HL-60 (cell line): ENCODE measurements around the gene ITSN2.

Source experiments
- CTCF ChIP-seq: IDR thresholded peaks from one replicate; pipeline ENCODE4 v1.5.1; 2011; ENCODE audit warnings: low read length, control low read depth, inconsistent platforms; ENCODE audit not compliant: insufficient read depth
- GABPA ChIP-seq: IDR thresholded peaks from 2 replicates; pipeline ENCODE4 v1.6.1; 2012; ENCODE audit warnings: low read depth
- POLR2AphosphoS5 ChIP-seq: IDR thresholded peaks from 2 replicates; pipeline ENCODE4 v1.6.1; 2012; ENCODE audit warnings: low read depth
- REST ChIP-seq: IDR thresholded peaks from 2 replicates; pipeline ENCODE4 v1.6.1; 2012; ENCODE audit warnings: low read depth; ENCODE audit not compliant: insufficient replicate concordance
- SPI1 ChIP-seq: IDR thresholded peaks from 2 replicates; pipeline ENCODE4 v1.6.1; 2012; ENCODE audit warnings: low read depth, mild to moderate bottlenecking, borderline replicate concordance

GRCh38 chr2:24334245-24334633 lies 26.1 kb downstream of the ITSN2 start:
- TF ChIP-seq CTCF = no peak
- TF ChIP-seq POLR2AphosphoS5 = no peak
- no peak for TF ChIP-seq SPI1
- no peak for TF ChIP-seq REST
- TF ChIP-seq GABPA = no peak
